SU-DHL-6 (cell line): ENCODE data around the gene C1orf210.

Experiments
- H2AFZ ChIP-seq: fragments of 200-600 bp; sonication (generic); 2 replicates; pipeline ENCODE4 v1.6.1; 2014; ENCODE audit warnings: low read depth, mild to moderate bottlenecking, moderate library complexity, mixed read lengths, antibody characterized with exemption, low read length; ENCODE audit not compliant: severe bottlenecking
- H3F3A ChIP-seq: fragments of 200-600 bp; shearing (Covaris generic); 2 replicates; pipeline ENCODE4 v1.6.0; 2016; ENCODE audit warnings: antibody characterized with exemption, mild to moderate bottlenecking; ENCODE audit not compliant: insufficient read depth
- H3K27ac ChIP-seq: fragments of 200-600 bp; sonication (generic); 2 replicates; pipeline ENCODE4 v1.5.1; 2016; ENCODE audit warnings: low read depth, mild to moderate bottlenecking, low read length, moderate library complexity, mixed read lengths
- H3K27me3 ChIP-seq: fragments of 200-600 bp; sonication (generic), shearing (Covaris generic); 2 replicates; pipeline ENCODE4 v1.6.0; 2014; ENCODE audit warnings: mild to moderate bottlenecking, low read length
- H3K36me3 ChIP-seq: fragments of 200-600 bp; sonication (generic); 2 replicates; pipeline ENCODE4 v1.6.1; 2014; ENCODE audit warnings: mild to moderate bottlenecking, low read length, mixed read lengths
- H3K4me2 ChIP-seq: fragments of 300-600, 200-600 bp; shearing (Covaris generic), sonication (generic); 2 replicates; pipeline ENCODE4 v1.6.0; 2014; ENCODE audit warnings: low read length, low read depth, mild to moderate bottlenecking; ENCODE audit not compliant: poor library complexity, severe bottlenecking
- H3K4me3 ChIP-seq: fragments of 200-600 bp; sonication (generic); 2 replicates; pipeline ENCODE4 v1.5.1; 2014; ENCODE audit warnings: antibody characterized with exemption, low read length, mild to moderate bottlenecking, mixed read lengths; ENCODE audit not compliant: insufficient read depth, poor library complexity, severe bottlenecking
- H3K79me2 ChIP-seq: fragments of 200-600 bp; sonication (generic); 2 replicates; pipeline ENCODE4 v1.6.1; 2014; ENCODE audit warnings: mild to moderate bottlenecking, low read length, moderate library complexity; ENCODE audit not compliant: insufficient read depth
- H3K9ac ChIP-seq: fragments of 200-600 bp; sonication (generic); 2 replicates; pipeline ENCODE4 v1.7.0; 2014; ENCODE audit warnings: mild to moderate bottlenecking, low read length
- H3K9me2 ChIP-seq: fragments of 200-600 bp; sonication (generic); replicated peaks from 2 replicates; pipeline ENCODE4 v1.6.1; 2014; ENCODE audit warnings: low read length; ENCODE audit not compliant: insufficient read depth
- H3K9me3 ChIP-seq: fragments of 200-600 bp; sonication (generic); 2 replicates; pipeline ENCODE4 v1.6.1; 2014; ENCODE audit warnings: low read length, mixed read lengths; ENCODE audit not compliant: insufficient read depth
- H4K20me1 ChIP-seq: fragments of 200-600 bp; sonication (generic); 2 replicates; pipeline ENCODE4 v1.6.1; 2014; ENCODE audit warnings: low read depth, mild to moderate bottlenecking, antibody characterized with exemption, low read length, moderate library complexity, mixed read lengths
- CTCF ChIP-seq: fragments of 200-600 bp; sonication (generic); IDR thresholded peaks from one replicate; pipeline ENCODE4 v1.5.1; 2017; ENCODE audit warnings: antibody characterized with exemption, mild to moderate bottlenecking, low read length, moderate library complexity; ENCODE audit not compliant: insufficient read depth, poor library complexity, severe bottlenecking
- EZH2phosphoT487 ChIP-seq: fragments of 200-600 bp; sonication (generic), shearing (Covaris generic); conservative IDR thresholded peaks from 2 replicates; pipeline ENCODE4 v1.6.1; 2018; ENCODE audit warnings: mild to moderate bottlenecking, antibody characterized with exemption, low read length, moderate library complexity, mixed read lengths

C1orf210 gene

GRCh38 chr1:43319288-43319687 is 33.9 kb upstream of the C1orf210 start:
- Histone ChIP-seq H3K36me3 (no peaks in the 10 kb centered on the region), H3K4me3 (no peak overlapping the region), H3K9me2 (no peaks in the 10 kb centered on the region), H2AFZ (no peak overlapping the region), H3K79me2 (no peaks in the 10 kb centered on the region), H4K20me1 (no peaks in the 10 kb centered on the region), H3K4me2 (no peak overlapping the region), H3K9ac (no peak overlapping the region), H3K9me3 (no peaks in the 10 kb centered on the region), H3K27ac (no peak overlapping the region), H3K27me3 (no peaks in the 10 kb centered on the region), H3F3A (no peaks in the 10 kb centered on the region)
- TF ChIP-seq EZH2phosphoT487 = no peak
- TF ChIP-seq CTCF = no peak

GRCh38 chr1:43318831-43319230 is 33.5 kb upstream of the C1orf210 start:
- no peak for TF ChIP-seq EZH2phosphoT487
- TF ChIP-seq CTCF = no peak
- no peak overlapping the region for H3K4me3 ChIP-seq
- no peak overlapping the region for H3K4me2 ChIP-seq
- no peaks in the 10 kb centered on the region for H3K9me2 ChIP-seq
- H3K27ac ChIP-seq = no peak overlapping the region
- H3K36me3 ChIP-seq = no peaks in the 10 kb centered on the region
- no peaks in the 10 kb centered on the region for H3K9me3 ChIP-seq
- no peaks in the 10 kb centered on the region for H4K20me1 ChIP-seq
- H3K9ac ChIP-seq = no peak overlapping the region
- H2AFZ ChIP-seq = no peak overlapping the region
- no peaks in the 10 kb centered on the region for H3K27me3 ChIP-seq
- no peaks in the 10 kb centered on the region for H3K79me2 ChIP-seq
- H3F3A ChIP-seq = no peaks in the 10 kb centered on the region

- Histone ChIP-seq H3F3A (no peaks in the 10 kb centered on the region), H3K4me2 (no peak overlapping the region), H2AFZ (no peak overlapping the region), H3K9me3 (no peaks in the 10 kb centered on the region), H3K9me2 (no peaks in the 10 kb centered on the region), H4K20me1 (no peaks in the 10 kb centered on the region), H3K79me2 (no peaks in the 10 kb centered on the region), H3K36me3 (no peaks in the 10 kb centered on the region), H3K27me3 (no peaks in the 10 kb centered on the region), H3K27ac (no peak overlapping the region), H3K9ac (no peak overlapping the region), H3K4me3 (no peak overlapping the region)
- no peak for TF ChIP-seq EZH2phosphoT487
- TF ChIP-seq CTCF = no peak
These were observed 32.6 kb upstream of the C1orf210 start for GRCh38 chr1:43317817-43318471.
